H4 (cell line): ENCODE data around the gene PRTFDC1. TPM values are rescaled to one million over a fixed set of nuclear protein-coding genes. Genes with fewer than 3 reads are reported as not detected.

ENCODE experiments used
- total RNA-seq: library from RNA; depleted of rRNA; stranded (reverse); fragments of >200 nt; shearing (Covaris generic); gene quantifications from 2 replicates; pipeline ENCODE4 v1.2.3, GENCODE V29; 2014; rRNA removed

PRTFDC1 gene
- total RNA-seq, 1 experiment from 2014 or later, result 22.8 TPM

Other genes starting within 250 kb of the PRTFDC1 start
- gene ARHGAP21, start 228.7 kb downstream of the PRTFDC1 start, total RNA-seq, result 16.2 and 18.0 TPM in 2 replicates
- not detected in 2 replicates for gene ENKUR, start 63.6 kb upstream of the PRTFDC1 start, total RNA-seq
- 3.2 and 3.5 TPM in 2 replicates for gene THNSL1, start 64.0 kb upstream of the PRTFDC1 start, total RNA-seq
- 0.58 and 1.1 TPM in 2 replicates for gene GPR158, start 222.4 kb upstream of the PRTFDC1 start, total RNA-seq